H1 (cell line): Measurements from ENCODE around the gene CIZ1. TPM values are rescaled to one million over a fixed set of nuclear protein-coding genes. Genes with fewer than 3 reads are reported as not detected.

ENCODE experiments used
- CBX8 ChIP-seq: fragments of 300-800, 300-1000 bp; sonication (generic); IDR thresholded peaks from 2 replicates; pipeline ENCODE4 v1.7.1; 2016; ENCODE audit warnings: low read depth, low read length, borderline replicate concordance
- CHD7 ChIP-seq: fragments of 300-600 bp; sonication (generic); IDR thresholded peaks from 2 replicates; pipeline ENCODE4 v1.7.1; 2012; ENCODE audit warnings: low read length, moderate library complexity, mild to moderate bottlenecking, inconsistent platforms; ENCODE audit not compliant: insufficient replicate concordance
- CTBP2 ChIP-seq: IDR thresholded peaks from 2 replicates; pipeline ENCODE4 v1.7.0; 2011; ENCODE audit warnings: borderline replicate concordance, mild to moderate bottlenecking, moderate library complexity, mixed read lengths, low read length; ENCODE audit not compliant: insufficient read depth, insufficient read length
- FOSL1 ChIP-seq: IDR thresholded peaks from 2 replicates; pipeline ENCODE4 v1.6.1; 2011; ENCODE audit warnings: mild to moderate bottlenecking, low read depth, low read length, moderate library complexity; ENCODE audit not compliant: insufficient read depth
- JUN ChIP-seq: IDR thresholded peaks from 2 replicates; pipeline ENCODE4 v1.6.1; 2011; ENCODE audit warnings: low read depth, mild to moderate bottlenecking, improper control_type of control experiment, low read length
- TAF7 ChIP-seq: optimal IDR thresholded peaks from 2 replicates; pipeline ENCODE3; 2011; ENCODE audit warnings: low read depth, mild to moderate bottlenecking, inconsistent platforms, low read length, moderate library complexity, borderline replicate concordance
- TCF12 ChIP-seq: IDR thresholded peaks from 2 replicates; pipeline ENCODE4 v1.6.1; 2011; ENCODE audit warnings: low read depth, mild to moderate bottlenecking, low read length
- USF2 ChIP-seq: IDR thresholded peaks from 2 replicates; pipeline ENCODE4 v1.6.1; 2011; ENCODE audit warnings: low read length, improper control_type of control experiment
- polyA plus RNA-seq, 7 experiments: library from polyadenylated mRNA; depleted of rRNA in 3 of 7; stranded (reverse) in 5 of 7; unstranded in 2 of 7; fragments of >200 nt in 5 of 7; fragments of 200-250 nt in 2 of 7; gene quantifications; 1 replicate in 5 of 7; 2 replicates in 1 of 7; 4 replicates in 1 of 7; pipeline versions ENCODE4 v1.2.1 to v1.2.3, GENCODE V29; 2011 to 2013; ENCODE audit warnings: missing spikeins in 2 of 7, mixed read lengths in 2 of 7
- total RNA-seq: library from RNA; stranded (reverse); fragmentation: NEBNext Ultra II Directional; extraction: Animal tissue kit (Norgen Biotek cat#: 25700); gene quantifications from 2 replicates; pipeline ENCODE4 v1.2.1, GENCODE V29; 2021

CIZ1 gene
- total and polyA plus RNA-seq, 2 of the 8 experiments (the other 6 are each of a cell fraction or from before 2014, with no cell fraction given) = 66.0 to 107 TPM

- no peak for TF ChIP-seq CHD7
- TF ChIP-seq TCF12 = no peak
- TF ChIP-seq CBX8 = no peak
- no peak for TF ChIP-seq CTBP2
- no peak for TF ChIP-seq JUN
- TF ChIP-seq TAF7 = no peak
- TF ChIP-seq USF2 = no peak
- TF ChIP-seq FOSL1 = no peak
Measured at GRCh38 chr9:128174062-128174461, 17.3 kb downstream of the CIZ1 start (continued).
